ENCODE data around the gene NSUN2.

DNA sequence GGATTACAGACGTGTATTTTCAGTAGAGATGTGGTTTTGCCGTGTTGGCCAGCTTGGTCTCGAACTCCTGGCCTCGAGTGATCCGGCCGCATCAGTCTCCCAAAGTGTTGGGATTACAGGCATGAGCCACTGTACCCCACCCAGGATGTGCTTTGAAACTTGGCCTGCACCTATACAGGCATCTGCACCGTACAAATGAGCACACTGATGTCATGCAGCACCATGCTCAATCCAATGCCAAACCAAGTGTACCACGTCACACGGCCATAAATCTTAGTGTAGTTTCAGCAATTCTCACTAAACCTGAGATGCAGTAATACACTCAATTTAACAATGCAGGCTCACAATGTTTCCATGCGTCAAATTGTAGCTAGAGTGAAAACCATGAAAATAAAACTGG is 6.3 kb downstream of the NSUN2 start:
- TF ChIP-seq, protein P1, sequence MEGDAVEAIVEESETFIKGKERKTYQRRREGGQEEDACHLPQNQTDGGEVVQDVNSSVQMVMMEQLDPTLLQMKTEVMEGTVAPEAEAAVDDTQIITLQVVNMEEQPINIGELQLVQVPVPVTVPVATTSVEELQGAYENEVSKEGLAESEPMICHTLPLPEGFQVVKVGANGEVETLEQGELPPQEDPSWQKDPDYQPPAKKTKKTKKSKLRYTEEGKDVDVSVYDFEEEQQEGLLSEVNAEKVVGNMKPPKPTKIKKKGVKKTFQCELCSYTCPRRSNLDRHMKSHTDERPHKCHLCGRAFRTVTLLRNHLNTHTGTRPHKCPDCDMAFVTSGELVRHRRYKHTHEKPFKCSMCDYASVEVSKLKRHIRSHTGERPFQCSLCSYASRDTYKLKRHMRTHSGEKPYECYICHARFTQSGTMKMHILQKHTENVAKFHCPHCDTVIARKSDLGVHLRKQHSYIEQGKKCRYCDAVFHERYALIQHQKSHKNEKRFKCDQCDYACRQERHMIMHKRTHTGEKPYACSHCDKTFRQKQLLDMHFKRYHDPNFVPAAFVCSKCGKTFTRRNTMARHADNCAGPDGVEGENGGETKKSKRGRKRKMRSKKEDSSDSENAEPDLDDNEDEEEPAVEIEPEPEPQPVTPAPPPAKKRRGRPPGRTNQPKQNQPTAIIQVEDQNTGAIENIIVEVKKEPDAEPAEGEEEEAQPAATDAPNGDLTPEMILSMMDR (IDR thresholded peaks at IDR 0.05) = no peak
- no peak for TF ChIP-seq POLR2A (IDR thresholded peaks at IDR 0.05)

All from uterus (tissue), 2 donors.